ENCODE results near the gene MCC.

Gene MCC

GRCh38 chr5:113105693-113106280 lies 382.5 kb downstream of the MCC start:
- CTCF ChIA-PET, result no interaction called here
- TF ChIP-seq FOXK2 (IDR thresholded peaks at IDR 0.05), result no peak
- TF ChIP-seq SUZ12 (IDR thresholded peaks at IDR 0.05), result no peak
- TF ChIP-seq BHLHE40 (IDR thresholded peaks at IDR 0.05; ENCODE audit: borderline replicate concordance), result no peak
- no peak for TF ChIP-seq LEF1 (IDR thresholded peaks at IDR 0.05; ENCODE audit: borderline replicate concordance)
- no peak for TF ChIP-seq PKNOX1 (IDR thresholded peaks at IDR 0.05)
- no peak for TF ChIP-seq CTBP1 (IDR thresholded peaks at IDR 0.05; ENCODE audit: borderline replicate concordance)
- TF ChIP-seq FOXA1 (IDR thresholded peaks at IDR 0.05), result no peak
- no peak for TF ChIP-seq HDGF (IDR thresholded peaks at IDR 0.05; ENCODE audit: borderline replicate concordance)
- no peak for DNase-seq (ENCODE audit: extremely low spot score)
- POLR2A ChIA-PET, result no interaction called here

GRCh38 chr5:113103330-113103729 lies 384.9 kb downstream of the MCC start:
- ChIA-PET POLR2A (no interaction called here), CTCF (no interaction called here)
- TF ChIP-seq BHLHE40 (IDR thresholded peaks at IDR 0.05; ENCODE audit: borderline replicate concordance) (no peak), NFRKB (IDR thresholded peaks at IDR 0.05) (no peak), ZNF384 (IDR thresholded peaks at IDR 0.05) (no peak), PKNOX1 (IDR thresholded peaks at IDR 0.05) (no peak), TARDBP (IDR thresholded peaks at IDR 0.05) (no peak), CTBP1 (IDR thresholded peaks at IDR 0.05; ENCODE audit: borderline replicate concordance) (no peak)
- no peak for DNase-seq (ENCODE audit: extremely low spot score)

- ChIA-PET POLR2A (no interaction called here), CTCF (no interaction called here)
- no peak for TF ChIP-seq FOXK2 (IDR thresholded peaks at IDR 0.05)
- TF ChIP-seq PKNOX1 (IDR thresholded peaks at IDR 0.05), result no peak
- no peak for TF ChIP-seq ELF4 (IDR thresholded peaks at IDR 0.05)
- TF ChIP-seq ZNF384 (IDR thresholded peaks at IDR 0.05), result no peak
- no peak for TF ChIP-seq SUZ12 (IDR thresholded peaks at IDR 0.05)
- TF ChIP-seq FOXM1 (IDR thresholded peaks at IDR 0.05; ENCODE audit: borderline replicate concordance), result no peak
- TF ChIP-seq NFRKB (IDR thresholded peaks at IDR 0.05), result no peak
- TF ChIP-seq ARNT (IDR thresholded peaks at IDR 0.05), result no peak
- TF ChIP-seq HDGF (IDR thresholded peaks at IDR 0.05; ENCODE audit: borderline replicate concordance), result no peak
- no peak for TF ChIP-seq FOXA1 (IDR thresholded peaks at IDR 0.05)
- TF ChIP-seq LEF1 (IDR thresholded peaks at IDR 0.05; ENCODE audit: borderline replicate concordance), result no peak
- no peak for TF ChIP-seq BHLHE40 (IDR thresholded peaks at IDR 0.05; ENCODE audit: borderline replicate concordance)
- no peak for TF ChIP-seq TARDBP (IDR thresholded peaks at IDR 0.05)
- TF ChIP-seq SP1 (IDR thresholded peaks at IDR 0.05), result no peak
- no peak for TF ChIP-seq L3MBTL2 (conservative IDR thresholded peaks at IDR 0.05)
- no peak for TF ChIP-seq CTBP1 (IDR thresholded peaks at IDR 0.05; ENCODE audit: borderline replicate concordance)
- DNase-seq (ENCODE audit: extremely low spot score), result no peak
Observed at GRCh38 chr5:113102121-113102531, 386.1 kb downstream of the MCC start.

GRCh38 chr5:113100981-113101380 lies 387.3 kb downstream of the MCC start:
- POLR2A ChIA-PET, result no interaction called here
- DNase-seq (ENCODE audit: extremely low spot score), result no peak
- CTCF ChIA-PET, result interaction anchor here (0.5 to 1.3 kb wide), 2 partner anchors 23 to 58 kb away, joined by 3 to 4 read pairs; no protein-coding TSS in a partner anchor
- TF ChIP-seq TARDBP (IDR thresholded peaks at IDR 0.05) (no peak), SP1 (IDR thresholded peaks at IDR 0.05) (no peak), FOXK2 (IDR thresholded peaks at IDR 0.05) (no peak), ZNF384 (IDR thresholded peaks at IDR 0.05) (no peak), HDGF (IDR thresholded peaks at IDR 0.05; ENCODE audit: borderline replicate concordance) (no peak), FOXM1 (IDR thresholded peaks at IDR 0.05; ENCODE audit: borderline replicate concordance) (no peak), CTBP1 (IDR thresholded peaks at IDR 0.05; ENCODE audit: borderline replicate concordance) (no peak)

- no peak for DNase-seq (ENCODE audit: extremely low spot score)
- ChIA-PET CTCF (interaction anchor here (0.6 to 0.7 kb wide), 2 partner anchors 156 to 252 kb away, joined by 5 to 6 read pairs; no protein-coding TSS in a partner anchor), POLR2A (no interaction called here)
Observed at GRCh38 chr5:113099822-113100221, 388.4 kb downstream of the MCC start.

GRCh38 chr5:113098378-113098777 lies 389.9 kb downstream of the MCC start:
- POLR2A ChIA-PET, result no interaction called here
- CTCF ChIA-PET, result no interaction called here

More at GRCh38 chr5:113099822-113100221, 388.4 kb downstream of the MCC start:
- TF ChIP-seq FOXA1 (IDR thresholded peaks at IDR 0.05) (no peak), TARDBP (IDR thresholded peaks at IDR 0.05) (no peak), NFRKB (IDR thresholded peaks at IDR 0.05) (no peak), SUZ12 (IDR thresholded peaks at IDR 0.05) (no peak), ARNT (IDR thresholded peaks at IDR 0.05) (no peak), ELF4 (IDR thresholded peaks at IDR 0.05) (no peak), PKNOX1 (IDR thresholded peaks at IDR 0.05) (peak; percentile 69)

More at GRCh38 chr5:113098378-113098777, 389.9 kb downstream of the MCC start:
- TF ChIP-seq ELF4 (IDR thresholded peaks at IDR 0.05), result no peak
- no peak for TF ChIP-seq FOXM1 (IDR thresholded peaks at IDR 0.05; ENCODE audit: borderline replicate concordance)
- no peak for TF ChIP-seq ARNT (IDR thresholded peaks at IDR 0.05)
- no peak for TF ChIP-seq TARDBP (IDR thresholded peaks at IDR 0.05)
- no peak for TF ChIP-seq SP1 (IDR thresholded peaks at IDR 0.05)
- DNase-seq (ENCODE audit: extremely low spot score), result no peak
